ENCODE results near the gene LRRC36.

Gene LRRC36

GRCh38 chr16:67426022-67426421 is 99.4 kb downstream of the LRRC36 start:
- DNase-seq = no peak

- no peak for DNase-seq
Observed at GRCh38 chr16:67426950-67427349, 100.3 kb downstream of the LRRC36 start.

DNA sequence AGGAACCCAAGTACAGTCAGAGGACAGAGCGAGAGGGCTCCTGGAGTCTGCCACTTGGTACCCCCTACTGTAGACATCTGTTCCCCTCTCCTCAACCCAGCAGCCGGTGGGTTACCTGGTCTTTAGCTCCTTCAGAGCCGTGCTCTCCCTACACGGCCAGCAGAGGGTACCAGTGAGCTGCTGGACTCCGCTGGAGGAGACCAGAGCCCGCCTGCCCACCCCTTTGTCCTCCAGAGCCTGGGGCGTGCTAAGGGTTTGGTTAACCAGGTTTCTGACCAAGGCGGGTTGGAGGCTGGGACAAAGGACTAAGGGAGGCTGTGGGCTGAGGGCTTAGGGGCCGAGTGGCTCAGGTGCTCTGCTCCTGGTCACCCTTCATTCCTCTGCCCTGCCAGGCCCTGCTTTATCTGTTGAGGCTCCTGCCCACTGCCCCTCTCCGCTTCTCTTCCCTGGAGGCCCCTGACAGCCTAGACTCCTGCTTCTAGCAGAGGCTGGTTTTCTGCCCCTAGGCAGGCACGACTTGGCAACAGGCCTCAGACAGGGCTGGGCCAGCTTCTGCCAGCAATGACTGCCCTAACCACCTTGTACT is 101.6 kb downstream of the LRRC36 start:
- peak; percentile 48 for DNase-seq

- no peak for DNase-seq
Observed at GRCh38 chr16:67429053-67429798, 102.6 kb downstream of the LRRC36 start.

DNA sequence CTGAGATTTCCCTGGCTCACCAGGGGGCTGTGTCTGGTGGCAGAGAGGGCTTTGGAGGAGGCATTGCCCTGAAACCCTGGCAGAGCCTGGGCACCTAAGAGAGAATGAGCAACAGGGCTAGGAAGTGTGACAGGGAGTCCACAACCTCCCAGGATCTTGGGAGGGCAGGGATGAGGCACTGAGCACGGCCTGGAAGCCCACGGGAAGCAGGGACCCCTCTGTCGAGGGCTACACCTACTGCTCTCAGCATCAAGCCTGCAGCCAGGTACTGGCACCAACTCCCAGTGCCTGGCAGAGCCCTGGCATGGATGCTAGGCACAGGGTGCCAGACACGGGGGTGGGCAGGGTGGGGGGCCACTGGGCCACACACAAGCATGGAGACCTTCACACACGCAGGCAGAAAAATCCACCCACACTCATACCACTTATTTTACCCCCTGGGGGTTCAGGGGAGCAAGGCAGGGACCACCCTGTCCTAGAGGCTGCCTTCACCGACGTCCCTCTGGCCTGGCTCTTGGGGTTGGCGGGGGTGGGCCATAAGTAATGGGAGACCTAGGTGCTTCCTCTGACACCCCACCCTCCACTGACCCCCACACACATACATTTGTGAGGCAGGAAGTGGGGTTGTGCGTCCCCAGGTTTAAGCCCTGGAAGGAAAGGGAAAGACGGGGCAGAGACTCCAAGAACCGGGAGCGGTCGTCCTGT is 103.3 kb downstream of the LRRC36 start:
- no peak for DNase-seq

DNA sequence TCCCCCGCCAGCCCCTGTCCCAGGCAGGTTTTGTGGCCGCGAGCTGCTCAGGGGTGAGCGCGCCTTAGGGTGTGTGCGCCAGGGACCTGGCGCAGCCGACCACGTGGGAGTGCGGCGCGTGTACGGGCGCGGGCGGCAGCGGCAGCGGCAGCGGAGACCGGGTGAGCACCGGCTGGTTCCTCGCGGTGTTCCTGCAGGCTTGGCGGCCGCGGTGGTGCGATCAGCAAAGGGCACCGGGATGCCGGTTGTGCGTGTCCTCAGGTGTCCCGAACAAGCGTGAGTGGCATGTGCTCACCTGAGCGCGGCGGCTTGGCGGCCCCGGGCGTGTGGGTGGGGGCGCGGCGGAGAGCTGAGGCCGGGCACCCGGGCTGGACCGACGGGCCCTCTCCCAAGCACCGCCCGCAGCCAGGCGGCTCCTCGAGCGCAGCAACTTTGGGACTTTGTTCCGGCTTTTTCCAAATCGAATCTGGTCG is 103.9 kb downstream of the LRRC36 start:
- DNase-seq = no peak

DNA sequence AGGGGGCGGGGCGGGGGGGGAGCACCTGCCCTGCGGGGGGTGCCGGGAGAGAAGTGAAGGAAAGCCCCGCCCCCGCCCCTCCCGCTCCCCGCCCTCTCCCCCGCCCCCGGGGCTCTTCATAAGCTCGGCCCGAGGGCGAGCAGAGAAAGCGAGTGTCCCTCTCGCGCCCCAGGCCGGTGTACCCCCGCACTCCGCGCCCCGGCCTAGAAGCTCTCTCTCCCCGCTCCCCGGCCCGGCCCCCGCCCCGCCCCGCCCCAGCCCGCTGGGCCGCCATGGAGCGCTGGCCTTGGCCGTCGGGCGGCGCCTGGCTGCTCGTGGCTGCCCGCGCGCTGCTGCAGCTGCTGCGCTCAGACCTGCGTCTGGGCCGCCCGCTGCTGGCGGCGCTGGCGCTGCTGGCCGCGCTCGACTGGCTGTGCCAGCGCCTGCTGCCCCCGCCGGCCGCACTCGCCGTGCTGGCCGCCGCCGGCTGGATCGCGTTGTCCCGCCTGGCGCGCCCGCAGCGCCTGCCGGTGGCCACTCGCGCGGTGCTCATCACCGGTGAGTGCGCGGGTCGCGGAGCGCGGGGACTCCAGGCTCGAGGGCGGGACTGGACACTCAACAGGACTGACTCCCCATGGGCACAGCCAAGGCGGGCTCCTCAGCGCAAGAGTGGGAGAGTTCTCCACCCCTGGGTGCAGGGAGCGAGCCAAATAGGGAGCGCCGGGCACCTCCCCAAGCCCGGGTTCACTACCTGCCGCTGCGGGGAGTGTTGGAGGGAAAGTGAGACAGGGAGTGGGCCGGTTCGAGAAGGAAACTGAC is 104.6 kb downstream of the LRRC36 start, which contains the start of gene HSD11B2:
TSS of gene HSD11B2 (plus strand) at position 145 of the 798 bp plus-strand sequence. CDS start at position 273, 128 bp downstream.
- no peak for DNase-seq

DNA sequence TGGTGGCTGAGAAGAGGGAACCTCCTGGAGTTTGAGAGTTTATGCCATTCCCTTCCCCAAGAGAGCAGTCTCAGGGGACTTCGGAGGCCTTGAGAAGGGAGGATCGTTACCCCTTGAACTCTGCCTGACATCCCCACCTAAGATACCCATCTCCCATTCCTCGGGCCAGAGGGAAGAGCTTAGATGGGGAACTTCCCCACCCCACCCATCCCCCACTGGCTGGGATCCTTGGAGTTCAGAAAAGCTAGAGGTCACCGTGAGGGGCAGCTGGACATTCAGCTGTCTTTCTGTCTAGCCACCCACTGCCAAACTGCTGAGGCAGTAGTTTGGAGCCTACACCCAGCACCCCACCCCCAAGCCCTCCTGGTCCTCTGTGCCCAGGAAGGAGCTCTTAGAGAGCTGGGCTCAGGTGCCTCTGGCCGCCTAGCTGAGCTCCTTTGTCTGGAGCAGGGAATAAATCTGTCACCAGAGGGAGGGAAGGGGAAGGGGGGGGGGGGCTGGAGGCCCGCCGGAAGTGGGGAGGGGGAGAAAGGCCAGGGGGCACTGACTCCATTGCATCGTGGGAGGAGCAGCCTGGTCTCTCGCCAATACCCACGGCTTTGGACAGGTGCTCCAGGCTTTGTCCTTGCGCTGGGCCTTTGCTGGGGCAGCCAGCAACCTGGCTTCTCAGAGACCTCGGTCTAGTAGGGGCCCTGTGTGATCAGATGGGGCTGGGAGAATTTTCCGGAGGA is 105.3 kb downstream of the LRRC36 start:
- DNase-seq = no peak

- DNase-seq = no peak
Observed at GRCh38 chr16:67432506-67432890, 105.9 kb downstream of the LRRC36 start.

- DNase-seq = no peak
Observed at GRCh38 chr16:67433131-67433719, 106.6 kb downstream of the LRRC36 start.

All from CD4-positive, alpha-beta T cell treated with Interferon gamma for 1 hour (primary cell).